ENCODE results near the gene DCXR. TPM values are rescaled to one million over a fixed set of nuclear protein-coding genes. Genes with fewer than 3 reads are reported as not detected.

The DCXR gene
- polyA plus RNA-seq, 4 donors = 41.1 to 147 (median 112) TPM

DNA sequence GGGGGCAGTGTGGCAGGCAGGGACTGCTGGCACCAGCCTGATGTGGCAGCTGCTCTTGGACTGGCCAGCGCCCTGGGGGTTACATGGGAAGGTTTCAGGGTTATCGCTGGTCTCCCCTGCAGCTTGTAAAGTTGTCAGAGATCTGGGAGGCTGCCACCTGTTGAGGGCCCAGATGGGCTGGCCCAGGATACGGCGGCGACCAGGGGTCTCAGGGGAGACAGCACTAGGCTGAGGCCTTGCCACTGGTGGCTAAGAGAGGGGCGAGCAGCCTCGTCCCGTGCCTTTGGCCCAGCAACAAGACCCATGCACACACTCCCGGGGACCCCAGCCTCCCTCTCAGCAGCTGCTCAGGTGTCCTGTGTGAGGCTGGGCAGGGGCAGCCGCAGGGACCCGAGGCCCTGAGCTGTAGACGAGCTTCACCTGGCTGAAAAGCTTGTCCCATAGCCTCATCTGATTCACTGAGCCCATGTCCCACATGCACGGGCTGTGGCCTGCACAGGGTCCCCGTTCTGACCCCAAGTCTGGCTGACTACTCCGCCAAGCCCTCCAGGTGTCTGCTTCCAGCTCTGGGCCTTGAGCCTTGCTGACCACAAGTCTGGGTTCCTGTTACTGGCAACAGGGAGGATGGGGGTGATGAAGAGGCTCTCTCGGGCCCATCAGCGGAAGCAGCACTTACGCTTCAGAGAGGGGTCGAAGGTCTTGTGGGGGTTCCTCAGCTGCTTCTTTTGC is 21.9 kb upstream of the DCXR start:
- DNase-seq = no peak
- H3K4me1 ChIP-seq (ENCODE audit: control insufficient read depth in 3 of 3, insufficient read depth in 2 of 3, low read depth in 1 of 3, low read length in 2 of 3) = peaks cover 0 to 4% (median 1%) of the 10 kb centered on the region in 3 donors
- 79 to 86% (median 84%) methylated on average over 19 of the region's 19 CpGs for WGBS, 3 donors
- H3K27ac ChIP-seq (ENCODE audit: low read depth in 1 of 3, low read length in 2 of 3) = no peak overlapping the region
- H3K27me3 ChIP-seq (ENCODE audit: control insufficient read depth in 3 of 3, insufficient read depth in 3 of 3, low read length in 3 of 3) = no peaks in the 10 kb centered on the region
- no peak overlapping the region for H3K4me3 ChIP-seq (ENCODE audit: low read depth in 1 of 3, low read length in 3 of 3)
- FAIRE-seq = no peak
- no peaks in the 10 kb centered on the region for H3K9me3 ChIP-seq (ENCODE audit: control insufficient read depth in 2 of 2, insufficient read depth in 1 of 2, low read depth in 1 of 2, low read length in 1 of 2)
- H3K36me3 ChIP-seq (ENCODE audit: control insufficient read depth in 3 of 3, insufficient read depth in 2 of 3, low read depth in 1 of 3, low read length in 3 of 3) = peaks cover 12 to 98% (median 17%) of the 10 kb centered on the region in 3 donors

DNA sequence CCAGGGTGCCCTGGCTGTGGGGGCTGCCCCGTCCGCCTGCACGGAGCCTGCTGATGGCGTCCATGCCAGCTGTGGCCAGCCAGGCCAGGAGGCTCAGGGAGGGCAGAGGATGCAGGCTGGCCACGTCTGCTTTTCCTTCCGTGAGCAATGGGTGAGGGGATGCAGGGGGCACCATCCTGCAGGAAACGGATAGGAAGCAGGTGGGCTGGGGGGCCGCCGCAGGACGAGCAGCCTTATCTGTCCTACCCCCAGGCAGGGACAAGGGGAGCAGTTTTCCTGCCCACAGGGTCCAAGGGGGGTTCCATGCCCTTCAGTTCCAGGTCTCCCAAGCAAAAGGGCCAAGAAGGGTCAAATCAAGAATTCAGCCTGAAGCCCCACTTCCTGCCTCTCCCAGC is 21.4 kb upstream of the DCXR start:
- Histone ChIP-seq H3K4me1 (ENCODE audit: control insufficient read depth in 3 of 3, insufficient read depth in 2 of 3, low read depth in 1 of 3, low read length in 2 of 3) (peaks cover 0 to under 1% (median 0%) of the 10 kb centered on the region in 3 donors), H3K36me3 (ENCODE audit: control insufficient read depth in 3 of 3, insufficient read depth in 2 of 3, low read depth in 1 of 3, low read length in 3 of 3) (peaks cover 12 to 98% (median 18%) of the 10 kb centered on the region in 3 donors), H3K27me3 (ENCODE audit: control insufficient read depth in 3 of 3, insufficient read depth in 3 of 3, low read length in 3 of 3) (no peaks in the 10 kb centered on the region), H3K4me3 (ENCODE audit: low read depth in 1 of 3, low read length in 3 of 3) (no peak overlapping the region), H3K27ac (ENCODE audit: low read depth in 1 of 3, low read length in 2 of 3) (no peak overlapping the region), H3K9me3 (ENCODE audit: control insufficient read depth in 2 of 2, insufficient read depth in 1 of 2, low read depth in 1 of 2, low read length in 1 of 2) (no peaks in the 10 kb centered on the region)
- FAIRE-seq (no peak), DNase-seq (no peak)
- WGBS, 3 donors = 87% methylated on average over 10 of the region's 10 CpGs

GRCh38 chr17:82058230-82058854 is 20.8 kb upstream of the DCXR start:
- H3K36me3 ChIP-seq (ENCODE audit: control insufficient read depth in 3 of 3, insufficient read depth in 2 of 3, low read depth in 1 of 3, low read length in 3 of 3) = peaks cover 12 to 98% (median 18%) of the 10 kb centered on the region in 3 donors
- no peak overlapping the region for H3K27ac ChIP-seq (ENCODE audit: low read depth in 1 of 3, low read length in 2 of 3)
- H3K9me3 ChIP-seq (ENCODE audit: control insufficient read depth in 2 of 2, insufficient read depth in 1 of 2, low read depth in 1 of 2, low read length in 1 of 2) = no peaks in the 10 kb centered on the region
- FAIRE-seq (no peak), DNase-seq (no peak)
- H3K4me1 ChIP-seq (ENCODE audit: control insufficient read depth in 3 of 3, insufficient read depth in 2 of 3, low read depth in 1 of 3, low read length in 2 of 3) = peaks cover 0 to 1% (median 0%) of the 10 kb centered on the region in 3 donors
- 80 to 83% (median 82%) methylated on average over 15 to 17 of the region's 17 CpGs for WGBS, 3 donors
- H3K27me3 ChIP-seq (ENCODE audit: control insufficient read depth in 3 of 3, insufficient read depth in 3 of 3, low read length in 3 of 3) = no peaks in the 10 kb centered on the region
- no peak overlapping the region for H3K4me3 ChIP-seq (ENCODE audit: low read depth in 1 of 3, low read length in 3 of 3)

- Histone ChIP-seq H3K27ac (ENCODE audit: low read depth in 1 of 3, low read length in 2 of 3) (no peak overlapping the region), H3K4me3 (ENCODE audit: low read depth in 1 of 3, low read length in 3 of 3) (no peak overlapping the region), H3K4me1 (ENCODE audit: control insufficient read depth in 3 of 3, insufficient read depth in 2 of 3, low read depth in 1 of 3, low read length in 2 of 3) (peaks cover 2 to 9% (median 3%) of the 10 kb centered on the region in 3 donors), H3K27me3 (ENCODE audit: control insufficient read depth in 3 of 3, insufficient read depth in 3 of 3, low read length in 3 of 3) (no peaks in the 10 kb centered on the region), H3K9me3 (ENCODE audit: control insufficient read depth in 2 of 2, insufficient read depth in 1 of 2, low read depth in 1 of 2, low read length in 1 of 2) (no peaks in the 10 kb centered on the region), H3K36me3 (ENCODE audit: control insufficient read depth in 3 of 3, insufficient read depth in 2 of 3, low read depth in 1 of 3, low read length in 3 of 3) (peaks cover 11 to 90% (median 18%) of the 10 kb centered on the region in 3 donors)
- no peak for FAIRE-seq
- DNase-seq = no peak
- WGBS, 3 donors = 77 to 79% (median 77%) methylated on average over 29 of the region's 29 CpGs
Measured at GRCh38 chr17:82056729-82057621, 19.5 kb upstream of the DCXR start.

DNA sequence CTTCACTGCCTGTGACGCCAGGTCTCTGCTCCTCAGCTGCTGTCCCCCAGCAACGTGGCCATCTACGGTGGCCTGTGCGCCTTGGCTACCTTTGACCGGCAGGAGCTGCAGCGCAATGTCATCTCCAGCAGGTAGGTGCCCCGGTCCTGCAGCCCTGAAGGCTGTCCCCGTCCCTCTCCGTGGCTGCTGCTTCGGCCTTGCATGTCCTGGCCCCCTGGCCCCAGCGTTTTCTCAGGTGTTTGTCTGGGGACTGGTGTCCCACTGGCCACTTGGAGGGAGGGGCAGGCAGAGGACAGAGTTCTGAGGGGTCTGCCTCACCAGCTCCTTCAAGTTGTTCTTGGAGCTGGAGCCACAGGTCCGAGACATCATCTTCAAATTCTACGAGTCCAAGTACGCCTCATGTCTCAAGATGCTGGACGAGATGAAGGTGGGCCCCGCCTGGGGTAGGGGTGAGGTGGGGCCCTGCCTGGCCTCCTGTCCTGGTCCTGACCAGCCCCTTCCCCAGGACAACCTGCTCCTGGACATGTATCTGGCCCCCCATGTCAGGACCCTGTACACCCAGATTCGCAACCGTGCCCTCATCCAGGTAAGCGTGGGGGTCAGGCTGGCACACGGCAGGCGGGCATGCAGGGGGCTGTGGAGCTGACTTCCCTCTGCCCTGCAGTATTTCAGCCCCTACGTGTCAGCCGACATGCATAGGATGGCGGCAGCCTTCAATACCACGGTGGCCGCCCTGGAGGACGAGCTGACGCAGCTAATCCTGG is 18.6 kb upstream of the DCXR start:
- DNase-seq = no peak
- Histone ChIP-seq H3K36me3 (ENCODE audit: control insufficient read depth in 3 of 3, insufficient read depth in 2 of 3, low read depth in 1 of 3, low read length in 3 of 3) (peaks cover 9 to 82% (median 18%) of the 10 kb centered on the region in 3 donors), H3K4me1 (ENCODE audit: control insufficient read depth in 3 of 3, insufficient read depth in 2 of 3, low read depth in 1 of 3, low read length in 2 of 3) (peaks cover 2 to 9% (median 3%) of the 10 kb centered on the region in 3 donors), H3K27ac (ENCODE audit: low read depth in 1 of 3, low read length in 2 of 3) (no peak overlapping the region), H3K4me3 (ENCODE audit: low read depth in 1 of 3, low read length in 3 of 3) (no peak overlapping the region), H3K27me3 (ENCODE audit: control insufficient read depth in 3 of 3, insufficient read depth in 3 of 3, low read length in 3 of 3) (no peaks in the 10 kb centered on the region), H3K9me3 (ENCODE audit: control insufficient read depth in 2 of 2, insufficient read depth in 1 of 2, low read depth in 1 of 2, low read length in 1 of 2) (no peaks in the 10 kb centered on the region)
- no peak for FAIRE-seq
- 89 to 91% (median 91%) methylated on average over 26 to 28 of the region's 28 CpGs for WGBS, 3 donors

- Histone ChIP-seq H3K27ac (ENCODE audit: low read depth in 1 of 3, low read length in 2 of 3) (no peak overlapping the region), H3K27me3 (ENCODE audit: control insufficient read depth in 3 of 3, insufficient read depth in 3 of 3, low read length in 3 of 3) (no peaks in the 10 kb centered on the region), H3K4me1 (ENCODE audit: control insufficient read depth in 3 of 3, insufficient read depth in 2 of 3, low read depth in 1 of 3, low read length in 2 of 3) (peaks cover 2 to 15% (median 4%) of the 10 kb centered on the region in 3 donors), H3K36me3 (ENCODE audit: control insufficient read depth in 3 of 3, insufficient read depth in 2 of 3, low read depth in 1 of 3, low read length in 3 of 3) (peaks cover 8 to 76% (median 18%) of the 10 kb centered on the region in 3 donors), H3K4me3 (ENCODE audit: low read depth in 1 of 3, low read length in 3 of 3) (no peak overlapping the region), H3K9me3 (ENCODE audit: control insufficient read depth in 2 of 2, insufficient read depth in 1 of 2, low read depth in 1 of 2, low read length in 1 of 2) (no peaks in the 10 kb centered on the region)
- FAIRE-seq (no peak), DNase-seq (no peak)
- WGBS, 3 donors = 86 to 89% (median 86%) methylated on average over 17 to 26 of the region's 26 CpGs
Measured at GRCh38 chr17:82055023-82055964, 17.8 kb upstream of the DCXR start.

- 92 to 94% (median 93%) methylated on average over 33 to 38 of the region's 38 CpGs for WGBS, 3 donors
- Histone ChIP-seq H3K27ac (ENCODE audit: low read depth in 1 of 3, low read length in 2 of 3) (no peak overlapping the region), H3K36me3 (ENCODE audit: control insufficient read depth in 3 of 3, insufficient read depth in 2 of 3, low read depth in 1 of 3, low read length in 3 of 3) (peaks cover 2 to 76% (median 18%) of the 10 kb centered on the region in 3 donors), H3K9me3 (ENCODE audit: control insufficient read depth in 2 of 2, insufficient read depth in 1 of 2, low read depth in 1 of 2, low read length in 1 of 2) (no peaks in the 10 kb centered on the region), H3K4me1 (ENCODE audit: control insufficient read depth in 3 of 3, insufficient read depth in 2 of 3, low read depth in 1 of 3, low read length in 2 of 3) (peaks cover 2 to 18% (median 4%) of the 10 kb centered on the region in 3 donors), H3K4me3 (ENCODE audit: low read depth in 1 of 3, low read length in 3 of 3) (no peak overlapping the region), H3K27me3 (ENCODE audit: control insufficient read depth in 3 of 3, insufficient read depth in 3 of 3, low read length in 3 of 3) (no peaks in the 10 kb centered on the region)
- no peak for FAIRE-seq
- no peak for DNase-seq
Measured at GRCh38 chr17:82054351-82055022, 17.0 kb upstream of the DCXR start.
